ENCODE results near the gene C19orf73.
"Not testable (repeated sequence)": the region's sequence is repeated elsewhere in the genome, so short reads cannot be mapped to it uniquely, and the experiment has no call there.

The C19orf73 gene

GRCh38 chr19:49121841-49122240, 2.9 kb upstream of the C19orf73 start:
- DNase-seq (ENCODE audit: low read depth) = not testable (repeated sequence)

GRCh38 chr19:49120868-49121267, 1.9 kb upstream of the C19orf73 start:
- no peak for DNase-seq (ENCODE audit: low read depth)

DNA sequence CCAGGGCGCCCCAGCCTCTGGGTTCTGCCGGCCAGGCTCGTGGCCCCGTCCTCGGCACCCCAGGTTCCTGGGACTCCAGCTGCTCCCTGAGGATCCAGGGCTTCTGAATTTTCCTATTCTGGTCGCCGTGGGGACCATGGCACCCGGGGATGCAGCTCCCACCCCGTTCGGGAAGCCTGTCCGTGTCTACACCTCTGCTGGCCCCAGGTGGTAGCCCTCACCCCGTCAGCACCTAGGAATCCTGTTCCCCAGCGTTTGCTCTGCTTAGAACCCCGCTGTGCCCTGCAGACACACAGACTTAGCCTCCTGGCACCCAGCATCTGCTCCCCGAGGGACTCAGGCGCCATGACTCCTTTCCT, 1.4 kb upstream of the C19orf73 start:
- no peak for DNase-seq (ENCODE audit: low read depth)

GRCh38 chr19:49119411-49120324, 725 bp upstream of the C19orf73 start, which contains the start of gene PPFIA3:
TSS of gene PPFIA3 (plus strand) at chr19:49119544. CDS start at chr19:49127874, 8,330 bp downstream.
- no peak for DNase-seq (ENCODE audit: low read depth)

DNA sequence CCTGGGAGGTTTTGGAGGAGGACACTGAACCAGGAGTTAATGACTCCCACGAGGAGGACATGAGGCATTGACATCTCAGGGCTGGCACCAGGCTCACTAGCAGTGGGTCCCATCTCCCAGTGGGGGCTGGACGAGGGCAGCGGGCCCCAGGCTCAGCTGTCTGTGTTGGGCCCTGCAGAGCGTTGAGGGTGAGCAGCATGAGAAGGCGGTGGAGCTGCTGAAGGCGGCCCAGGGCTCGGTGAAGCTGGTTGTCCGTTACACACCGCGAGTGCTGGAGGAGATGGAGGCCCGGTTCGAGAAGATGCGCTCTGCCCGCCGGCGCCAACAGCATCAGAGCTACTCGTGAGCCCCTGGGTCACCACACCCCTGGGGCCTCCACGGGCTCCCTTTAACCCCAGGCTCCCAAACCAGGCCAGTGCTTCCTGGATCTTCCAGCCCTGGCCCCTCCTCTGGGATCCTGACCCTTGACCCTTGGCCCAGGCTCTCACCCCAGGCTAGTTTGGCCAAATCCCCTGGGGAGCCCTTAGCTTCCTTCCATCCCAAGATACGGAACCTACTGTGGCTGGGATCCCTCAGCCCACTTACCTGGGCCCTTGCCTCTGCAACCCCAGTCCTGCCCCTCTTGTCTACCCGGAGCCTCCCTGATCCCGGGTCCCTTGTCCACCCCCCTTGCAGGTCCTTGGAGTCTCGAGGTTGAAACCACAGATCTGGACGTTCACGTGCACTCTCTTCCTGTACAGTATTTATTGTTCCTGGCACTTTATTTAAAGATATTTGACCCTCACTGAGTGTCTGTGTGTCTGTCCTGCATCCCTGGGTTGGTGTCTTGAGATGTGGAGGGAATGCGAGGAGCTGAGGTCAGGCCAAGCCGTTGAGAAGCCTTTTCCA, 1.0 kb downstream of the C19orf73 start:
- no peak for DNase-seq (ENCODE audit: low read depth)

DNA sequence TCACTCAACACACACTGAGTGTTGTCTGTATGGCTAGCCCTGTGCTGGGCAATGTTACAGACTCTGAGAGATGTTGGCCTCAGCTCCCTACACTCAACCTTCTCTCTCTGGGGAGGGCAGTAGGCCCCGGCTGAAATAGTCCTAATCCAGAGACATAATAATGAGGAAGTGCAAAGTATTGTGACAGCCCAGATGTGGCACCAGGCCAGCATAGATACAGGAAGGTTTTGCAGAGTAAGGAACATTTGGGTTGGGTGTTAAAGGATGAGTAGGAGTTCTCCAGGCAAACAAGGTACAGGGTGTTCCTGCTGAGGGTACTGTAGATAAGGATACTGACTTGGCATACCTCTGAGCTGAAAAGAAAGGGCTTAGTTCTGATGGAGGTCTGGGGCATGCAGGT, 2.4 kb downstream of the C19orf73 start:
- DNase-seq (ENCODE audit: low read depth) = no peak

DNA sequence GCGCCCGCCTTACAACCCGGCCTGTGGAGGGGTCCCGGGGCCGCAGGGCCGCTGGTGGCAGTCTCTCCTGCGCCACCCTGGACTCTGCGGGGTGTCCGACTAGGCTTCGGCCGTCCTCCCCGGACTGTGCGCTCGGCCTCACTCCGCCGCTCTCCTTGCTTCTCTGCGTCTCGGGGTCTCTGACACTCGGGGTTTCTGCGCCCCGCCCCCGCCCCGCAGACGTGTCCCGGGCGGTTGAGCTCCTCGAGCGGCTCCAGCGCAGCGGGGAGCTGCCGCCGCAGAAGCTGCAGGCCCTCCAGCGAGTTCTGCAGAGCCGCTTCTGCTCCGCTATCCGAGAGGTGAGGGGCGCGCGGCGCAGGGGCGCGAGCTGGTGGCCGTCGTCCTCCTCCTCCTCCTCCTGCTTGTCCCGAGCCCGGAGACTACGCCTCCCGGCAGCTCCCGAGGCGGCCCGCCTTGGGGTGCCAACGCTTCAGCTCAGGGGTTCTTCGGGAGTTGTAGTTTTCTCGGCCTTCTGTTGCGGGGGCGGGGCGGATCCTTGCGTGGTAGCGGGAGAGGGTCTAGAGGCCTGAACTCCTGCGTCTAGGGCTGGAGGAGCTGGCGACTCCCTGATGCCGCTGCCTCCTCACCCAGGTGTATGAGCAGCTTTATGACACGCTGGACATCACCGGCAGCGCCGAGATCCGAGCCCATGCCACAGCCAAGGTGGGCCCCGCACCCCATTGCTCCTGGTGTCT, 4.1 kb downstream of the C19orf73 start:
- peak; percentile 50 for DNase-seq (ENCODE audit: low read depth)

DNA sequence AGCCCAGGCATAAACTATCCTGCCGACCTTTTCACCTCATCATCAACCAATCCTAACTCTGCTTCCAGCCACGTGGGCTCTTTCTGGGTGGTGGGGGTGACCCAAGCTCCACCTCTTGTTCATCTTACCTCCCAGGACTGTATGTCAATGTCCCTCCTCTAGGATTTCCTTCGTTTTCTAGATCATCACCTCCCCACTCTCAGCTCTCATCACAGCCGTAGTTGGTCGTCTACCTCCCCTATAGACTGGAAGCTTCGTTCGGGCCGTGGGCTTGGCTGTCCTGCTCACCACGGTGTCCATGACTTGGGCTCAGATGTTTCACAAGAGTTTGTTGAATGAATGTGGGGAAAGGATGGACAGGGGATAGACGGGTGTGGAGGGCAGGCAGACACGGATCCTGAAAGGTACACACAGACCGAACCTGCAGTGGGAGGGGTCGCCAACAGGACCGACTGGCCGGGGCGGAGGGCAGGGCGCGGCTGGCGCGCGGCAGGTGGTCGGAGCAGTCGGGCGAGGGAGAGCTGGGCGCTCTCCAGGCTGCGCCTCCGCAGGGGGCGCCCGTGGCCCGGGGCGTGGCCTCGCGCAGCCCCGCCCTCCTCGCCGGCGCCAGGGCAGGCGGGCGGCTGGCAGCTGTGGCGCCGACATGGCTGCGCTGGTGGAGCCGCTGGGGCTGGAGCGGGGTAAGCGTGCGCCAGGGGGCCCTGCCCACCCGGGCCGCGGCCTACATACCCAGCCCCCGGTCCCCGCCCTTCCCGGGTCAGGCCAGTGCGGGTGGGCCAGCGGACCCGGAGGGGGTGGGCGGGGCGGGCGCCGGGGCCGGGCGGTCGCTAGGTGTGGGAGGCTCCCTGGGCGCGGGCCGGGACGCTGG, 4.9 kb downstream of the C19orf73 start, which contains the start of gene LIN7B:
LIN7B (plus strand) TSS at position 609 of the 868 bp plus-strand sequence; CDS start at position 644, 35 bp downstream.
- DNase-seq (ENCODE audit: low read depth) = peak; percentile 83

GRCh38 chr19:49111218-49111998, 7.5 kb downstream of the C19orf73 start:
- DNase-seq (ENCODE audit: low read depth) = no peak

- DNase-seq (ENCODE audit: low read depth) = no peak
Observed at GRCh38 chr19:49110567-49110966, 8.4 kb downstream of the C19orf73 start.

DNA sequence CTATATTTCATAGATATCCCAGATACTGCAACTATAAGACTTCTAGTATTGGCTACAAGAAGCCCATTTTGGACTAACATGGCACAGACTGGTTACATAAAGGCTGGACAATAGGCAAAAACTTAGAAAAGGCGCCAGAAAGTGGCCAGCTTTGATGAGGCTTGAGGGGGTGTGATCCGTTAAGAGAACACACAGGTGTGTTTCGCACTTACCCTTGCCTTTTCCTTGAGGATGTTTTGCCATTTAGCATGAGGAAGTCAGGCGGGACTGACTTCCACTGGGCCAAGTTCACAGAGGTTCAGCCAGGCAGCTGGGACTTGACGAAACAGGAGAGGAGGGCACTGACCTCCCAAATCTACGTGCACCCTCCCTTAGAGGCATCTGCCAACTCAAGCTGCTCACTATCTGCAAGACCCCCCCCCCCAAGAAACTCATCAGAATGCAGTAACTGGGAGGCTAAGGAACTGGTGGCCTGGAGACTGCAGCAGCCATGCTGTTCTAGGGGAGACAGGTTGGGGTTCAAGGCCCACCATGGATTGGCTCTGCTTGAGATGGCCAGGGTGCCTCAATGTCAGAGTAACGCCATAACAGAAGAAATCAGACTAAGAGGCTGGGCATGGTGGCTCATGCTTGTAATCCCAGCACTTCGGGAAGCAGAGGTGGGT, 9.2 kb downstream of the C19orf73 start:
- DNase-seq (ENCODE audit: low read depth) = no peak

DNA sequence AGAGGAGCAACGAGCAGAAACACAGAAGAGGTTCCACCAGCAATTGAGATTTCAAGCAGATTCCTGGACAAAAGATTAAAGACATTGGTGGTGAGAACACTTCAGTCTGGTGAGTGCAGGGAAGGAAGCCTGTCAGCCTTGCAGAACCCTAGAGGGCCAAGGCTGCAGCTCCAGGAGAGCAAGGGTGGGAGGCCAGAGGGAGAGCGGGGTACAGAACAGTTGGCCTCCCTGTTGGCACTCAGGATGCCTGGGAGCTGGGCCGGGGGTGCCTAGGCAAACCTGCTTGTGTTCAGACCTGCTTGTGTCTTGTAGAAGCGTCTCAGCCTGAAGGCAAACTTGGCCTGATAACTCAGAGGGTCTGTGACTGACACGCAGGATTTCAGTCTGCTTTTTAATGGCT, 9.9 kb downstream of the C19orf73 start:
- DNase-seq (ENCODE audit: low read depth) = no peak

DNA sequence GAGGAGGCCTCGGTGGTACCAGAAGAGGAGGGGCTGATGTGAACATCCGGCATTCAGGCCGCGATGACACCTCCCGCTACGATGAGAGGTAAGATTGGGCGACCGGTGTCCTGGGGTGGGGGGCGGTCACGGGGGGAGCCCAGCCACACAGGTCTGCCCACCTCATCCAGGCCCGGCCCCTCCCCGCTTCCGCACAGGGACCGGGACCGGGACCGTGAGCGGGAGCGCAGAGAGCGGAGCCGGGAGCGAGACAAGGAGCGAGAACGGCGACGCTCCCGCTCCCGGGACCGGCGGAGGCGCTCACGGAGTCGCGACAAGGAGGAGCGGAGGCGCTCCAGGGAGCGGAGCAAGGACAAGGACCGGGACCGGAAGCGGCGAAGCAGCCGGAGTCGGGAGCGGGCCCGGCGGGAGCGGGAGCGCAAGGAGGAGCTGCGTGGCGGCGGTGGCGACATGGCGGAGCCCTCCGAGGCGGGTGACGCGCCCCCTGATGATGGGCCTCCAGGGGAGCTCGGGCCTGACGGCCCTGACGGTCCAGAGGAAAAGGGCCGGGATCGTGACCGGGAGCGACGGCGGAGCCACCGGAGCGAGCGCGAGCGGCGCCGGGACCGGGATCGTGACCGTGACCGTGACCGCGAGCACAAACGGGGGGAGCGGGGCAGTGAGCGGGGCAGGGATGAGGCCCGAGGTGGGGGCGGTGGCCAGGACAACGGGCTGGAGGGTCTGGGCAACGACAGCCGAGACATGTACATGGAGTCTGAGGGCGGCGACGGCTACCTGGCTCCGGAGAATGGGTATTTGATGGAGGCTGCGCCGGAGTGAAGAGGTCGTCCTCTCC, 11.1 kb downstream of the C19orf73 start:
- no peak for DNase-seq (ENCODE audit: low read depth)

- peak; percentile 65 for DNase-seq (ENCODE audit: low read depth)
Observed at GRCh38 chr19:49106648-49107135, 12.3 kb downstream of the C19orf73 start.

DNA sequence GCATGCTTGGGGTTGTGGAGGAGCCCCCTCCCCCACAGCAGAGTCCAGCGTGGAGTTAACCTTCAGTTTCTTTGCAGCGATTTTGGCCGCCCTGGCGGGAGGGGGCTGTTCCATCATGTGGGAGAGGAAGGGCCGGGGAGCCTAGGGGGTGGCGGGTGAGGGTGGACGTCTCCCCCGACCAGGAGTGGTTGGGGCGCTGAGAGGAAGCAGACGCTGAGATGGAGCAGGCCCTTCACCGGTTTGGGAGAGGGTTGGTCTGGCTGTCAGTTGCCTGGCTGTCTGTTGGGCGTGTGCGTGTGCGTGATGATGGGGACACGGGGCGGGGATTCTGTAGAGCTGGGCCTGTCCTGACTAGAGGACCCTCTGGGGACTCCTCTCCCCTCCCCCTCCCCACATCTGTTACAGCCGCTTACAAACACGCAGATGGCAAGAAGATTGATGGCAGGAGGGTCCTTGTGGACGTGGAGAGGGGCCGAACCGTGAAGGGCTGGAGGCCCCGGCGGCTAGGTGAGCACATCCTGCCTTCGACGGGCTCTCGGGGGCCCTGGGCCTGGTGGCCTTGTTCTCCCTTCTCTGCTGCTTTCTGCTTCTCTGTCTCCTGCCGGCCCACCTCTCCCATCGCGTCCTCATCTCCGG, 14.6 kb downstream of the C19orf73 start:
- no peak for DNase-seq (ENCODE audit: low read depth)

DNA sequence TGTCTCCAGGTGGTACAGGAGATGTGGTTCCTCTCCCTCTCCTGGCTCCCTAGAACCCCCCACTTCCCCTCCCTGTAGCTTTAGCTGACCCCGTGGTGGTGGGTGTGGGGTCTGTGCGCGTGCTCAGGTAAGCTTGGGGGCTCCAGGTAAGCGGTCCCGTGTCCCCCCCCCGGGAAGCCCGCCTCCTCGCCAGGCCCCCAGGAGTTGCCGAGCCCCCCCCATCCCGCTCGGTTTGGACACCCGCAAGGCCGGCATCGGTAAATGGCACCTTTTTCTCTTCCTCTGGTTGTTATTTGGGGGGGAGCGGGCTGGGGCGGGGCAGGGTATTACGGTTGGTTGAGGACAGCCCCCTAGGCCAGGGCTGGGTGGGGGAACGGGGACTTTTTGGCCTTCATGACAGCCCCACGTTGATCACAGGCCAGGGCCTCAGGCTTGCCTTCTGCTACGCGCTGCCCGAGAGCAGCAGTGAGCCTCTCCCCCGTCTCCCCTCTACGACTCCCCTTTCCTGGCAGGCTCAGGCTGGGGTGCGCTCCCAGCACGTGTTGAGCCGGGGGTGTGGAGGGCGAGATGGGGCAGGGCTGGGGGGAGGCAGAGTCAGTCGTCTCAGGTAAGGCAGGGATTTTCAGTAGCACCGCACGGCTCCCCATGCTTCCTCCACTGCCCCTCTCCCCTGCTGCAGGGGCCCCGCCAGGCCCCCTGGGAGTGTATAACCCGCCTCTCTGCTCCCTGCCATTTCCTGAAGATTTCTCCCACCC, 15.4 kb downstream of the C19orf73 start:
- no peak for DNase-seq (ENCODE audit: low read depth)

DNA sequence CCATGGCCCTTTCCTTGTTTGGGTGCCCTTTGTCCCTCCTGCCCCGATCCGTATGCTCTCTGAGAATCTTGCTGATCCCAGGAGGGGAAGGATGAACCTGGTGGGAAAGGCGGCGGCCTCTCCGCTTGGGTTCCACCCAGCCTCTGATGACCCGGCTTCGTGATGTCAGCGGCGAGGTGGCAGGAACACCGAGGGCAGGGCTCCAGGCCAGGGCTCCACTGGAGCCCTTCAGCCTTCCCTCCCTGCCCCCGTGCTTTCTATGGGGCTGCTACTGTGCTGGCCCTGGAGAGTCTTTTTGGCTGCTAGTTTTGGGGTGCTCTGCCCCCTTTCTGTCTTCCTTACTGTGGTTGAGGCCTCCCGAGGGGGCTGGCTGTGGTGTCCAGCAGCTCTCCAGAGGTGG, 16.6 kb downstream of the C19orf73 start:
- DNase-seq (ENCODE audit: low read depth) = no peak

Measured in activated T-cell treated with anti-CD3 and anti-CD28 coated beads for 48 hours (primary cell).